Muscle layer of colon (tissue), 2 donors: ENCODE results near the gene ARHGEF18.
"Not testable (repeated sequence)": the region's sequence is repeated elsewhere in the genome, so short reads cannot be mapped to it uniquely, and the experiment has no call there.

Experiments used
- H3K27ac ChIP-seq: one replicate; pipeline ENCODE4 v1.7.0; 2013; ENCODE audit warnings: low read depth, mild to moderate bottlenecking, low read length, moderate library complexity
- H3K27me3 ChIP-seq, 2 donors: one replicate each; pipeline ENCODE4 v1.7.0; 2013; ENCODE audit warnings: low read length in 2 of 2, mild to moderate bottlenecking in 2 of 2; ENCODE audit not compliant: insufficient read depth in 2 of 2, control insufficient read depth in 1 of 2
- H3K36me3 ChIP-seq: one replicate; pipeline ENCODE4 v1.7.0; 2013; ENCODE audit warnings: mild to moderate bottlenecking, low read length; ENCODE audit not compliant: insufficient read depth
- H3K4me1 ChIP-seq: one replicate; pipeline ENCODE4 v1.7.0; 2013; ENCODE audit warnings: mild to moderate bottlenecking, low read length; ENCODE audit not compliant: insufficient read depth
- H3K4me3 ChIP-seq, 2 donors: one replicate each; pipeline ENCODE4 v1.7.0; 2013; ENCODE audit warnings: low read length in 2 of 2, low read depth in 1 of 2, mild to moderate bottlenecking in 1 of 2, moderate library complexity in 1 of 2
- H3K9ac ChIP-seq: one replicate; pipeline ENCODE4 v1.7.0; 2013; ENCODE audit warnings: low read length
- H3K9me3 ChIP-seq: one replicate; pipeline ENCODE4 v1.7.0; 2013; ENCODE audit warnings: mild to moderate bottlenecking, low read length
- donor health status: abdominal sarcoma.
- donor health status: Adenocarcinoma of cecum.

The ARHGEF18 gene

GRCh38 chr19:7348587-7349230, at the start of gene ARHGEF18:
TSS of gene ARHGEF18 (plus strand) at chr19:7348937. CDS start at chr19:7362891, 13,954 bp downstream.
- Histone ChIP-seq H3K4me1 (no peaks in the 10 kb centered on the region), H3K27ac (no peak within 1 kb of the TSS)

DNA sequence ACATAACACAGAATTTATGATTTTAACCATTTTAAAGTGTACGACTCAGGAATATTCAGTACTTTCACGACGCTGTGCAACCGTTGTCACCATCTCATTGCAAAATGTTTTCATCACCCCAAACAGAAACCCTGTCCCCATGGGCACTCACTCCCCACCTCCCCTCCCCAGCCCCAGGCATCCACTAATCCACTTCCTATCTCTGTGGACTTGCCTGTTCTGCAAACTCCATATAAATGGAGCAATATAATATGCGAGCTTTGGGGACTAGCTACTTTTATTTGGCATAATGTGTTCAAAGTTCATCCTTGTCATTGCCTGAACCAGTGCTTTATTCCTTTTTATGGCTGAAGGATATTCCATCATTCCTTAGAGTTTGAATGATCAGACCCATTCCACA, 47.2 kb upstream of the ARHGEF18 start:
- Histone ChIP-seq H3K36me3 (no peaks in the 10 kb centered on the region), H3K9ac (no peak overlapping the region), H3K4me1 (no peaks in the 10 kb centered on the region), H3K9me3 (no peaks in the 10 kb centered on the region), H3K27me3 (no peaks in the 10 kb centered on the region), H3K4me3 (no peak overlapping the region), H3K27ac (no peak overlapping the region)

More at GRCh38 chr19:7348587-7349230, at the start of gene ARHGEF18:
- H3K36me3 ChIP-seq = no peaks in the 10 kb centered on the region
- H3K9ac ChIP-seq = no peak within 1 kb of the TSS
- no peaks in the 10 kb centered on the region for H3K9me3 ChIP-seq
- H3K4me3 ChIP-seq = no peak within 1 kb of the TSS
- H3K27me3 ChIP-seq = no peaks in the 10 kb centered on the region

GRCh38 chr19:7303470-7303869, 45.3 kb upstream of the ARHGEF18 start:
- no peaks in the 10 kb centered on the region for H3K4me1 ChIP-seq

GRCh38 chr19:7304200-7304599, 44.5 kb upstream of the ARHGEF18 start:
- Histone ChIP-seq H3K4me3 (no peak overlapping the region), H3K9me3 (no peaks in the 10 kb centered on the region), H3K36me3 (no peaks in the 10 kb centered on the region), H3K27ac (no peak overlapping the region), H3K27me3 (no peaks in the 10 kb centered on the region), H3K9ac (no peak overlapping the region), H3K4me1 (no peaks in the 10 kb centered on the region)

More at GRCh38 chr19:7303470-7303869, 45.3 kb upstream of the ARHGEF18 start:
- no peaks in the 10 kb centered on the region for H3K27me3 ChIP-seq
- no peaks in the 10 kb centered on the region for H3K36me3 ChIP-seq
- H3K27ac ChIP-seq = no peak overlapping the region
- no peak overlapping the region for H3K9ac ChIP-seq
- no peaks in the 10 kb centered on the region for H3K9me3 ChIP-seq
- H3K4me3 ChIP-seq = no peak overlapping the region

DNA sequence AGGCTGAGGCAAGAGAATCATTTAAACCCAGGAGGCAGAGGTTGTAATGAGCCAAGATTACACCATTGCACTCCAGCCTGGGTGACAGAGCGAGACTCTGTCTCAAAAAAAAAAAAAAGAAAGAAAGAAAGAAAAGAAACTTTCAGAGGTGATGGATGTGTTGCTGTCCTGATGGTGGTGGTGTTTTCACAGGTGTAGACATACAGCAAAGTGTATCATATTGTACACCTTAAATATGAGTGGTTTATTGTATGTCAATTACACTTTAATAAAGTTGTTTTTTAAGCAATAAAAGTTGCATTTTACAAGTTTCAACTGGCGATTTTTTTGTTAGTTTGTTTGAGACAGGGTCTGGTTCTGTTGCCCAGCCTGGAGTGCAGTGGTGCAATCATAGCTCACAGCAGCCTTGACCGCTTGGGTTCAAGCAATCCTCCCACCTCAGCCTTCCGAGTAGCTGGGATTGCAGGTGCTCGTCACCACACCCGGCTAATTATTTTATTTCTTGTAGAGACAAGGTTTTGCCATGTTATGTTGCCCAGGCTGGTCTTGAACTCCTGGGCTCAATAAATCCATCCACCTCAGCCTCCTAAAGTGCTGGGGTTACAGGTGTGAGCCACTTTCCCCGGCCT, 41.0 kb upstream of the ARHGEF18 start:
- Histone ChIP-seq H3K36me3 (no peaks in the 10 kb centered on the region), H3K4me1 (no peaks in the 10 kb centered on the region), H3K27ac (no peak overlapping the region), H3K9me3 (no peaks in the 10 kb centered on the region), H3K9ac (no peak overlapping the region), H3K27me3 (no peaks in the 10 kb centered on the region), H3K4me3 (no peak overlapping the region)

DNA sequence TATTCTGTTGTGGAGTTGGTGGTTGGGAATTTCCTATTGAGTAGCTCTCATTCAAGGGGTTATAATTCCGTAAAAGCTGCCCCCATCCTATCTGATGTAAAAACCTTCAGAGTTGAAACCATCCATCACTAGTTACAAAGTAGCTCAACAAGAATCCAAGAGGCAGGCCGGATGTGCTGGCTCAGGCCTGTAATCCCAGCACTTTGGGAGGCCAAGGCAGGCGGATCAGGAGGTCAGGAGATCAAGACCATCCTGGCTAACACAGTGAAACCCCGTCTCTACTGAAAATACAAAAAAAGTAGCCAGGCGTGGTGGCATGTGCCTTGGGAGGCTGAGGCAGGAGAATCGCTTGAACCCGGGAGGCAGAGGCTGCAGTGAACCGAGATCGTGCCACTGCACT, 40.4 kb upstream of the ARHGEF18 start:
- not testable (repeated sequence) for H3K9me3 ChIP-seq, H3K27me3 ChIP-seq, H3K27ac ChIP-seq, H3K4me3 ChIP-seq, H3K9ac ChIP-seq, H3K4me1 ChIP-seq, H3K36me3 ChIP-seq

DNA sequence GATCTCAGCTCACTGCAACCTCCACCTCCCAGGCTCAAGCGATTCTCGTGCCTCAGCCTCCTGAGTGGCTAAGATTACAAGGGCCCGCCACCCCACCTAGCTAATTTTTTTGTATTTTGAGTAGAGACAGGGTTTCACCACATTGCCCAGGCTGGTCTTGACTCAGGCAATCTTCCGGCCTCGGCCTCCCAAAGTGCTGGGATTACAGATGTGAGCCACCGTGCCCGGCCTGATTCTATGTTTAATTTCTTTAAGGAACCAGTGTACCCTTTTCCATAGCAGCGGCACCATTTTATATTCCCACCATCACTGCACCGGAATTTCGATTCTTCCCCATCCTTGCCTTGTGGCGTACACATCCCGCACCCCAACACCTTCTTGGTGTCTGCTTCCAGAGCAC, 36.8 kb upstream of the ARHGEF18 start:
- Histone ChIP-seq H3K27ac (no peak overlapping the region), H3K36me3 (no peaks in the 10 kb centered on the region), H3K9ac (no peak overlapping the region), H3K9me3 (no peaks in the 10 kb centered on the region), H3K27me3 (no peaks in the 10 kb centered on the region), H3K4me3 (no peak overlapping the region), H3K4me1 (no peaks in the 10 kb centered on the region)

GRCh38 chr19:7312816-7313215, 35.9 kb upstream of the ARHGEF18 start:
- H3K36me3 ChIP-seq = no peaks in the 10 kb centered on the region
- H3K27ac ChIP-seq = no peak overlapping the region
- no peak overlapping the region for H3K9ac ChIP-seq
- no peaks in the 10 kb centered on the region for H3K27me3 ChIP-seq
- H3K9me3 ChIP-seq = no peaks in the 10 kb centered on the region
- no peaks in the 10 kb centered on the region for H3K4me1 ChIP-seq
- no peak overlapping the region for H3K4me3 ChIP-seq

DNA sequence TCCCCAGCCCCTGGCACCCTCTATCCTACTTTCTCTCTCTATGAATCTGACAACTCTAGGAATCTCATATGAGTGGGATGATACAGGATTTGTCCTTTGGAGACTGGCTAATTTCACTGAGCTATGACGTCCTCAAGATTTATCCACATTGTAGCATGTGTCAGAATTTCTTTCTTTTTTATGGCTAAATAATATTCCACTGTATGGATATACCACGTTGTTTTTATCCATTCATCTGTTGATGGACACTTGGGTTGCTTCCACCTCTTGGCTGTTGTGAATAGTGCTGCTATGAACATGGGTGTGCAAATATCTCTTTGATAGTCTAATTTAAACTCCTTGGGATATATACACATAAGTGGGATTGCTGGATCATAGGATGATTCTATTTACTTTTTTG, 30.6 kb upstream of the ARHGEF18 start:
- Histone ChIP-seq H3K9ac (no peak overlapping the region), H3K36me3 (no peaks in the 10 kb centered on the region), H3K9me3 (no peaks in the 10 kb centered on the region), H3K27ac (no peak overlapping the region), H3K4me1 (no peaks in the 10 kb centered on the region), H3K4me3 (no peak overlapping the region), H3K27me3 (no peaks in the 10 kb centered on the region)

DNA sequence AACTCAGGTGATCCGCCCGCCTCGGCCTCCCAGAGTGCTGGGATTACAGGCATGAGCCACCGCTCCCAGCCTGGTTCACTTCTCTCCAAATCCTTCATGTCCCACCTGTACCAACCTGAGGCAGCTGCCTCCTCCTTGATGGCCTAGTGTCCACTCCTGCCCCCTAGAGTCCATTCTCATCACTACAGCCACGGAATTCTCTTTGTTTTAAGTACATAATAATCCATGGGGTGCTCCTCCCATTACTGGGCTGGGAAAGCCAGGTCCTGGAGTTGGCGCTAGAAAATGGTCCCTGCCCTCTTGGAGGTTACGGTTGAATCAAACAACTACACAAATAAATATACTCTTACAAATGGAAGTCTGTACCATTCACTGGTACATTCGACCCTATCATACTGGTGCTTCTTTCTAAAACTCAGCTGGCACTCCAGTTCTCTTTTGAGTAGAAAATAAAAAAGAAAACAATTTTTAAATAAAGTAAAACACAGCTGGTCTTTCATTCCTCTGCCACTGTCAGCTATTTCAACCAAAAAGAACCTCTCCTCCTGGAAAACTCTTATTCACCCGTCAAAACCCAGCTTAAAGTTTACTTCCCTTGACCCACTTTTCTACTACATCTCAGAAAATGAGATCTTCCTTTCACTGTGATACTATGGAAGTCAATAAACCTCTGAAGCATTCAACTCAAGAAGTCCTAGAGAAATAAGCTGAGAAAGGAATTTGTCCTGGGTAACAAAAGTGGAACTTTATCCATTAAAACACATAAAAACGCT, 22.4 kb upstream of the ARHGEF18 start:
- Histone ChIP-seq H3K36me3 (no peaks in the 10 kb centered on the region), H3K4me3 (no peak overlapping the region), H3K27me3 (no peaks in the 10 kb centered on the region), H3K9me3 (no peaks in the 10 kb centered on the region), H3K27ac (no peak overlapping the region), H3K9ac (no peak overlapping the region), H3K4me1 (no peaks in the 10 kb centered on the region)

GRCh38 chr19:7327802-7328201, 20.9 kb upstream of the ARHGEF18 start:
- H3K27ac ChIP-seq = no peak overlapping the region
- H3K4me3 ChIP-seq = no peak overlapping the region
- no peak overlapping the region for H3K9ac ChIP-seq
- no peaks in the 10 kb centered on the region for H3K27me3 ChIP-seq
- H3K36me3 ChIP-seq = no peaks in the 10 kb centered on the region
- H3K4me1 ChIP-seq = no peaks in the 10 kb centered on the region
- no peaks in the 10 kb centered on the region for H3K9me3 ChIP-seq
